Smooth muscle cell (in vitro differentiated cells): Measurements from ENCODE around the gene LRRC1. TPM values are rescaled to one million over a fixed set of nuclear protein-coding genes. Genes with fewer than 3 reads are reported as not detected.

Experiments
- DNase-seq: peaks from one replicate; lab custom pipeline; 2025; ENCODE audit not compliant: unreplicated experiment; lab: John Stamatoyannopoulos, UW
- H2AFZ ChIP-seq: fragments of 200-600 bp; sonication (generic); 2 replicates; pipeline ENCODE4 v1.6.0; 2016; ENCODE audit warnings: antibody characterized with exemption, low read depth, mild to moderate bottlenecking
- H3F3A ChIP-seq: fragments of 200-600 bp; sonication (generic); 2 replicates; pipeline ENCODE4 v1.6.0; 2017; ENCODE audit warnings: antibody characterized with exemption, low read depth
- H3K27ac ChIP-seq: fragments of 200-600 bp; sonication (generic); 2 replicates; pipeline ENCODE4 v1.5.1; 2016; ENCODE audit warnings: low read depth, mild to moderate bottlenecking
- H3K27me3 ChIP-seq: fragments of 200-600 bp; sonication (generic); 2 replicates; pipeline ENCODE4 v1.6.1; 2016; ENCODE audit warnings: low read depth, mild to moderate bottlenecking
- H3K36me3 ChIP-seq: fragments of 200-600 bp; sonication (generic); 2 replicates; pipeline ENCODE4 v1.5.1; 2016; ENCODE audit warnings: low read depth
- H3K4me1 ChIP-seq: fragments of 200-600 bp; sonication (generic); 2 replicates; pipeline ENCODE4 v1.5.1; 2016; ENCODE audit warnings: low read depth
- H3K4me2 ChIP-seq: fragments of 200-600 bp; sonication (generic); 2 replicates; pipeline ENCODE4 v1.6.0; 2016; ENCODE audit warnings: mild to moderate bottlenecking
- H3K4me3 ChIP-seq: fragments of 200-600 bp; sonication (generic); 2 replicates; pipeline ENCODE4 v1.5.1; 2016; ENCODE audit warnings: mild to moderate bottlenecking
- H3K79me2 ChIP-seq: fragments of 200-600 bp; sonication (generic); 2 replicates; pipeline ENCODE4 v1.6.0; 2016; ENCODE audit warnings: low read depth, mild to moderate bottlenecking
- H3K9ac ChIP-seq: fragments of 200-600 bp; sonication (generic); 2 replicates; pipeline ENCODE4 v1.6.0; 2016; ENCODE audit warnings: low read depth
- H3K9me3 ChIP-seq: fragments of 200-600 bp; sonication (generic); replicated peaks from 2 replicates; pipeline ENCODE4 v1.5.1; 2016; ENCODE audit warnings: low read depth
- H4K20me1 ChIP-seq: fragments of 200-600 bp; sonication (generic); 2 replicates; pipeline ENCODE4 v1.6.0; 2016; ENCODE audit warnings: low read depth
- WGBS: methylation state at CpG from one replicate; pipeline ENCODE4 v1.1.7; 2016; ENCODE audit warnings: low lambda C conversion rate; 5-methylcytosine and 5-hydroxymethylcytosine counted together
- polyA plus RNA-seq: library from polyadenylated mRNA; unstranded; fragments of >200 nt; fragmentation: Nextera tagmentation; extraction: Ambion mirVana; gene quantifications from 2 replicates; pipeline ENCODE4 v1.2.1, GENCODE V29; 2016
- total RNA-seq: library from RNA; depleted of rRNA; stranded (reverse); fragments of >200 nt; gene quantifications from 2 replicates; pipeline ENCODE4 v1.2.3, GENCODE V29; 2014
- TF ChIP-seq, protein P1 (sequence below): fragments of 200-600 bp; sonication (generic); IDR thresholded peaks from 2 replicates; pipeline ENCODE4 v1.5.1; 2017; ENCODE audit warnings: borderline replicate concordance, mild to moderate bottlenecking, antibody characterized with exemption; ENCODE audit not compliant: insufficient read depth, poor library complexity, severe bottlenecking

The LRRC1 gene
- total and polyA plus RNA-seq, 2 experiments from 2014 or later, result 11.8 to 19.9 TPM

DNA sequence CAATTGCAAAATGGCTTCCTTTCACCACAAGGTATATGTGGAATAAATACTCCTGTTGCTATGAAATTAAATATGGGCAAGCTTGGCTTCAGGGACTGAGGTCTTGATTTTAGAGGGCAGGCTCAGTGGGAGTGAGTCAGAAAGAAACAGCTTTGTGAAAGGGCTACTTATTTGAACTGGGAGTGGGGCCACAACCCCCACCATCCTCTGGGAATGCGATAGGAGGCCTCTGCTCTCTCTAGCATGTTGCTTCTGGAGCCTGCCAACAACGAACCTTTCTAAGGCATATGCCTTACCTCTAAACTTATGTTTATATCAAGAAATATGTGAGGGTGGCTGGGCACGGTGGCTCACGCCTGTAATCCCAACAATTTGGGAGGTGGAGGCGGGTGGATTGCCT is 149.7 kb downstream of the LRRC1 start:
- Histone ChIP-seq H3F3A (no peaks in the 10 kb centered on the region), H3K36me3 (no peaks in the 10 kb centered on the region), H2AFZ (no peak overlapping the region), H3K4me1 (no peaks in the 10 kb centered on the region), H3K27me3 (no peaks in the 10 kb centered on the region), H4K20me1 (no peaks in the 10 kb centered on the region), H3K79me2 (no peaks in the 10 kb centered on the region), H3K4me2 (no peak overlapping the region), H3K4me3 (no peak overlapping the region), H3K9ac (no peak overlapping the region), H3K9me3 (no peaks in the 10 kb centered on the region), H3K27ac (no peak overlapping the region)
- TF ChIP-seq, protein P1, sequence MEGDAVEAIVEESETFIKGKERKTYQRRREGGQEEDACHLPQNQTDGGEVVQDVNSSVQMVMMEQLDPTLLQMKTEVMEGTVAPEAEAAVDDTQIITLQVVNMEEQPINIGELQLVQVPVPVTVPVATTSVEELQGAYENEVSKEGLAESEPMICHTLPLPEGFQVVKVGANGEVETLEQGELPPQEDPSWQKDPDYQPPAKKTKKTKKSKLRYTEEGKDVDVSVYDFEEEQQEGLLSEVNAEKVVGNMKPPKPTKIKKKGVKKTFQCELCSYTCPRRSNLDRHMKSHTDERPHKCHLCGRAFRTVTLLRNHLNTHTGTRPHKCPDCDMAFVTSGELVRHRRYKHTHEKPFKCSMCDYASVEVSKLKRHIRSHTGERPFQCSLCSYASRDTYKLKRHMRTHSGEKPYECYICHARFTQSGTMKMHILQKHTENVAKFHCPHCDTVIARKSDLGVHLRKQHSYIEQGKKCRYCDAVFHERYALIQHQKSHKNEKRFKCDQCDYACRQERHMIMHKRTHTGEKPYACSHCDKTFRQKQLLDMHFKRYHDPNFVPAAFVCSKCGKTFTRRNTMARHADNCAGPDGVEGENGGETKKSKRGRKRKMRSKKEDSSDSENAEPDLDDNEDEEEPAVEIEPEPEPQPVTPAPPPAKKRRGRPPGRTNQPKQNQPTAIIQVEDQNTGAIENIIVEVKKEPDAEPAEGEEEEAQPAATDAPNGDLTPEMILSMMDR, result no peak
- DNase-seq, result no peak
- 88% methylated on average over 5 of the region's 5 CpGs for WGBS

DNA sequence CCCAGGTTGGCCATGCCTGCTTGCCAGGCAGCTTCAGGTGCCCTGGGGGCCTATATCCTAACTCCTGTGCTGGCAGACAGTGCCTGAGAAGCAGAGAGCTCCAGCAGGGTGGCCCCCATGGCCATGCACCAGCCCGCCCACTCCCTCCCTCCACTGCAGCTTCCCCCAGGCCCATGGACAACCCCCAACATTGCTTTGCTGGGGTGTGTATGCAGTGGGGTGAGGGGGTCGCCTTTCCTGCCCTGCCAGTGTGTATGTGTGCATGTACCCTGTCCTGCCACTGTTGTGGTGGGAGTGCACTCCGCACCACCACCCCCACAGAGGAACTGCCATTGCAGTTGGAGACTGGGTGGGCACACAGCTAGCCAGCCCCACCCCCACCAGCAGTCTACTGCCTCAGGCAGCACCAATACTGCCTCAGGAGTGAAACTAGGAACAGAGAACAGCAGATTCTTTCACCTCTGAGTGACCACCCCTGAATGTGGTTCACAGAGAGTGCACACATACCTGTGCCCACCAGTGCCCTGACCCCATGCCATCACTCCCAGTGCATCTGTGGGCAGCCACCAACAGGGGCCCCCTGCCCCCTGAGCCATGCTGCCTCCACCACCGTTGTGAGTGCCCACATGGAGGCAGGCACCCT is 151.1 kb downstream of the LRRC1 start:
- H3K4me2 ChIP-seq, result no peak overlapping the region
- H3K27me3 ChIP-seq, result no peaks in the 10 kb centered on the region
- no peak overlapping the region for H3K9ac ChIP-seq
- H3K4me3 ChIP-seq, result no peak overlapping the region
- H3K79me2 ChIP-seq, result no peaks in the 10 kb centered on the region
- H3K4me1 ChIP-seq, result no peaks in the 10 kb centered on the region
- no peaks in the 10 kb centered on the region for H3F3A ChIP-seq
- no peaks in the 10 kb centered on the region for H3K9me3 ChIP-seq
- no peak overlapping the region for H3K27ac ChIP-seq
- no peaks in the 10 kb centered on the region for H4K20me1 ChIP-seq
- no peak overlapping the region for H2AFZ ChIP-seq
- WGBS, result 90% methylated on average over 4 of the region's 4 CpGs
- TF ChIP-seq, protein P1, result no peak
- DNase-seq, result no peak
- H3K36me3 ChIP-seq, result no peaks in the 10 kb centered on the region

DNA sequence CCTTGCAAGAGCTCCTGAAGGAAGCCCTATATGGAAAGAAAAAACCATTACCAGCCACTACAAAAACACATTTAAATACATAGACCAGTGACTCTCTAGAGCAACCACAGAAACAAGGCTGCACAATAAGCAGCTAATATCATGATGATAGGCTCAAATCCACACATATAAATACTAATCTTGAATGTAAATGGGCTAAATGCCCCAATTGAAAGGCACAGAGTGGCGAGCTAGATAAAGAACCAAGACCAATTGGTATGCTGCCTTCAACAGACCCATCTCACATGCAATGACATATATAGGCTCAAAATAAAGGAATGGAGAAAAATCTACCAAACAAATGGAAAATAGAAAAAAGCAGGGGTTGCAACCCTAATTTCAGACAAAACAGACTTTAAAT is 153.0 kb downstream of the LRRC1 start:
- WGBS, result 91% methylated on average over 1 of the region's 1 CpG
- H3K9me3 ChIP-seq, result no peaks in the 10 kb centered on the region
- H3K4me1 ChIP-seq, result no peaks in the 10 kb centered on the region
- no peak overlapping the region for H3K27ac ChIP-seq
- no peaks in the 10 kb centered on the region for H4K20me1 ChIP-seq
- H2AFZ ChIP-seq, result no peak overlapping the region
- H3K9ac ChIP-seq, result no peak overlapping the region
- H3K4me2 ChIP-seq, result no peak overlapping the region
- TF ChIP-seq, protein P1, result no peak
- no peaks in the 10 kb centered on the region for H3K27me3 ChIP-seq
- H3F3A ChIP-seq, result no peaks in the 10 kb centered on the region
- H3K36me3 ChIP-seq, result no peaks in the 10 kb centered on the region
- no peaks in the 10 kb centered on the region for H3K79me2 ChIP-seq
- no peak for DNase-seq
- no peak overlapping the region for H3K4me3 ChIP-seq

DNA sequence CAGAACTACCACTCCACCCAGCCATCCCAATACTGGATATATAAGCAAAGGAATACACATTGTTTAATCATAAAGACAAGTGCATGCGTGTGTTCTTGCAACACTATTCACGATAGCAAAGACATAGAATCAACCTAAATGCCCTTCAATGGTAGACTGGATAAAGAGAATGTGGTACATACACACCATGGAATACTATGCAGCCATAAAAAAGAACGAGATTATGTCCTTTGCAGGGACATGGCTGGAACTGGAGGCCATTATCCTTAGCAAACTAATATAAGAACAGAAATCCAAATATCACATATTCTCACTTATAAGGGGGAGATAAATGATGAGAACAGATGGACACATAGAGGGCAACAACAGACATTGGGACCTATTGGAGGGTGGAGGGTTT is 156.6 kb downstream of the LRRC1 start:
- DNase-seq, result no peak
- H3K9ac ChIP-seq, result no peak overlapping the region
- no peaks in the 10 kb centered on the region for H3K4me1 ChIP-seq
- no peaks in the 10 kb centered on the region for H3F3A ChIP-seq
- H3K27ac ChIP-seq, result no peak overlapping the region
- no peaks in the 10 kb centered on the region for H3K36me3 ChIP-seq
- 92% methylated on average over 3 of the region's 3 CpGs for WGBS
- no peaks in the 10 kb centered on the region for H3K27me3 ChIP-seq
- no peaks in the 10 kb centered on the region for H3K9me3 ChIP-seq
- no peak overlapping the region for H2AFZ ChIP-seq
- H4K20me1 ChIP-seq, result no peaks in the 10 kb centered on the region
- no peaks in the 10 kb centered on the region for H3K79me2 ChIP-seq
- no peak overlapping the region for H3K4me2 ChIP-seq
- H3K4me3 ChIP-seq, result no peak overlapping the region
- TF ChIP-seq, protein P1, result no peak
